HG03565 (cell line): ENCODE data around the gene DLX5.

Source experiments
- ATAC-seq: cut with Tn5 transposase; IDR thresholded peaks from one replicate; pipeline ENCODE4 v1.9.1; 2021; ENCODE audit warnings: mild to moderate bottlenecking, moderate library complexity; ENCODE audit not compliant: unreplicated experiment

The DLX5 gene

DNA sequence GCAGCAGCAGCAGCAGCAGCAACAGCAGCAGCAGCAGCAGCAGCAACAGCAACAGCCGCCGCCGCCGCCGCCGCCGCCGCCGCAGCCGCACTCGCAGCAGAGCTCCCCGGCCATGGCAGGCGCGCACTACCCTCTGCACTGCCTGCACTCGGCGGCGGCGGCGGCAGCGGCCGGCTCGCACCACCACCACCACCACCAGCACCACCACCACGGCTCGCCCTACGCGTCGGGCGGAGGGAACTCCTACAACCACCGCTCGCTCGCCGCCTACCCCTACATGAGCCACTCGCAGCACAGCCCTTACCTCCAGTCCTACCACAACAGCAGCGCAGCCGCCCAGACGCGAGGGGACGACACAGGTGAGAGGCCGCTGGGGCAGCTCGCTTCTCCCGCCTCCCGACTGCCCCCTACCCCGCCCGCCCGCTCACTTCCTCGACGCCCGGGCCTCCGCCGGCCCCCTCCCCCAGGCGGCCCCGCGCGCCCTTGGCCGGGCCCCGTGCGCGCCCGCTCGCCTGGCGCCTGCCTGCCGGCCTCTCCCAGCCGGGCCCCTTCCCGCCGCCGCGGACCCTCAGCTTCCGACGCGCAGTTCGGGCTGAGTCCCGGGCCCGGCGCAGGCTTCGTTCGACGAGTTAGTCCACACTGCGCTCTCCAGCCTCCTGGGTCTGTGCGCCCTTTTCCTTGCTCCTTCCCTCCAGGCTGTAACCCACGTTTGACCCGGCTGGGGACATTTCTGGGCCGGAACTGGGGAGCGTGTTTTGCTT is 18.4 kb downstream of the DLX5 start:
- no peak for ATAC-seq

GRCh38 chr7:97005183-97006054 is 19.2 kb downstream of the DLX5 start, which contains the start of gene DLX6:
Gene DLX6, plus strand, starts transcription at chr7:97005553. Its CDS starts 425 bp downstream, at chr7:97005978.
- no peak for ATAC-seq

DNA sequence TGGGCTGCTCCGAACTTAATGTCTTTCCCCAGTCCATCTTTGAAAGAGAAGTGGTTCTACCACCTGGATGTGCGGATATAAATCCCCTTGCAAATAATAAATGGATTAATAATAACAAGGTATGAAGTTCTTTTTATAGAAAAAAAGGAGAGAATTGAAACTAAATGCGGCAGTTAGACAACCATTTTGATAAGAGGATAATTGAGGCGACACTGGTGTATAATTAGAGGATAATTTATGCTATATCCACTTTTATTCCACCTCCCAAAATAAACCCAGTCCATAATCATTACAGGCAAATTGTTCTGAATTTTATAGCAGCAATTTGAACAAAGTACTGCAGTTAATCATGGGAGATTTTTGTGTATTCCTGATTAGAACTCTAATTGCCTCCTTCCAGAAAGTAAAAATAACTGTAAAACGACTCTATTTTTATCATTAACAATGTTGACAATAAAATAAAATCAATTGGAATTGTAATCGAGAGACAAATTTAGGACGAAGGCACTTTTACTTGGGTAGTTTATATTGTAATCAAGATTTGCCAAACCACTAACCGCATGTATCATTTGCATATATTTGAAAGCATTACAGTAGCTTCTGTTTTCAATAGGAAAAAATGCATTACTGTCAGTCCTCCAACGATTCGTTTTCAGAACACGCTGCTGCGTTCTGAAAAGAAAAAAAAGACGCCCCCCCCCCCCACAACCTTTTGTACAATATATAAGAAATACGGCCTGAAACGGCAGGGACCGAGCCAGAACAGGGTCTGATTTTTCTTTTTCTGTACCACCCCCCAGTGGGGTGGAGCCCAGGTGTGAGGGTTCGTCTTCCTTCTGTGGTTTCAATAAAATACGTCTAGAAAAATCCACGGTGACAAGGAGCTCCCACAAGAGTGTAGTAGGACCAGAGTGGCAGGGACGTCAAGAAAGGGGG is 20.1 kb downstream of the DLX5 start:
- ATAC-seq: no peak

GRCh38 chr7:97003262-97004246 is 21.1 kb downstream of the DLX5 start:
- no peak for ATAC-seq

- ATAC-seq: no peak
These were observed 21.9 kb downstream of the DLX5 start for GRCh38 chr7:97002555-97003261.

DNA sequence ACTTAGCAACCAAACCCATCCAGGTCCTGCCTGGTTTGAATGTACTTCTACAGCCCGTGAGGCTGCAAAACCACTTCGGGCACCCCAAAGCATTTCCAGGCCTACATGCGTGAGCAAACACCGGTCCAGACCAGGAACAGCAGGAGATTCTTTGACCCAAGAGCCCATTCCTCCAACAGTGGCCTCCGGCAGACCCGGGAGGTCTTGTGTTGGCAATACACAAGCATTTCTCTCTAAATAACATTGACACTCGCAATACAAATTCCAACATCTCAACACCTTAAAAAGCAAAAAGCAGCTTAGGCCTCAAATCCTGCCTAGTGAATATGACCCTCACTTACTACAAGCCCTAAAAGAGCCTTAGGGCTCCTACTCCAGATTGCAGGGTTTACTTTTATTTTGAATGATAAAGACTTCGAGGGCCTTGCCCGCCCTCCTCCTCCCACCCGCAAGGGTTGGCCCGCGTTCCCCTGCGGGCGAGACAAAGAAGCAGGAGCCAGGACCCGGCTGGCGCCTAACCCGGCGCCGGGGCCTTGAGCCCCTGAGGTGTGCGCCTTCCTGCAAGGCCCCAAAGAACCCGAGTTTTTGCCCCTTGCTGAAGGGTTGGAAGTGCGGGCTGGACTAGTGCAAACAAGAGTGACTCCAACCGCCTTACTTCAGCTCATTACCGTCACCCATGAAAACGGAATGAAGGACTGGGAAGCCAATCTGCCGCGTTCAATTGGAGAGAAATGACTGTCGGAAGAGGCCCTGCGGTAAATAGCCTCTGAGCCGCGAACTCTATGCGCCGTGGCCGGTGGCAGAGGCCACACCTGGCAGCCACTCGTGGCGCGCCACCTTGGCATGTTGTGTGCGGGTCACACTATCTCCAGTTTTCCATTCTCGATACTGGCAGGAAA is 22.7 kb downstream of the DLX5 start:
- ATAC-seq: no peak

GRCh38 chr7:97001221-97001620 is 23.4 kb downstream of the DLX5 start:
- ATAC-seq: no peak

GRCh38 chr7:96998744-96999143 is 25.9 kb downstream of the DLX5 start:
- no peak for ATAC-seq

DNA sequence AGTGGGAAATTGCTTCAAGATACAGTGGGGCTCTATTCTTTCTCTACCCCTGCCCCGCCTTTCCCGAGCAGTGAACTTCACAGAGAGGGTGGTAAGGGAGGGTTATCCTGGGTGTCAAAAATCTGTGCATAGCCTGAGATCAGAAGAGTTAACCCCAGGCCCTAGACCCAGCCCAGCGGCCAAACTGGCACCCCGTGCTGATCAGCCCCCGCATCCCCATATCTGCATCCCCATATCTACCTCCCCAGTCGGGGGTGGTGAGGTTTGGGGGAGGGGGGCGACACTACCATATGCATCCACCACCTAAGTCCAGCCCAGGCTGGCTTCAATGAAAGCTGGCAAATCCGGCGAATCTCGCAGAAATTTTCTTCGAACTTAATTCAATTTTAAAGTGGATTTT is 26.3 kb downstream of the DLX5 start:
- no peak for ATAC-seq

- ATAC-seq: no peak
These were observed 27.1 kb downstream of the DLX5 start for GRCh38 chr7:96997512-96998032.

- no peak for ATAC-seq
These were observed 27.6 kb downstream of the DLX5 start for GRCh38 chr7:96996958-96997511.

- ATAC-seq: no peak
These were observed 28.3 kb downstream of the DLX5 start for GRCh38 chr7:96996111-96996957.

DNA sequence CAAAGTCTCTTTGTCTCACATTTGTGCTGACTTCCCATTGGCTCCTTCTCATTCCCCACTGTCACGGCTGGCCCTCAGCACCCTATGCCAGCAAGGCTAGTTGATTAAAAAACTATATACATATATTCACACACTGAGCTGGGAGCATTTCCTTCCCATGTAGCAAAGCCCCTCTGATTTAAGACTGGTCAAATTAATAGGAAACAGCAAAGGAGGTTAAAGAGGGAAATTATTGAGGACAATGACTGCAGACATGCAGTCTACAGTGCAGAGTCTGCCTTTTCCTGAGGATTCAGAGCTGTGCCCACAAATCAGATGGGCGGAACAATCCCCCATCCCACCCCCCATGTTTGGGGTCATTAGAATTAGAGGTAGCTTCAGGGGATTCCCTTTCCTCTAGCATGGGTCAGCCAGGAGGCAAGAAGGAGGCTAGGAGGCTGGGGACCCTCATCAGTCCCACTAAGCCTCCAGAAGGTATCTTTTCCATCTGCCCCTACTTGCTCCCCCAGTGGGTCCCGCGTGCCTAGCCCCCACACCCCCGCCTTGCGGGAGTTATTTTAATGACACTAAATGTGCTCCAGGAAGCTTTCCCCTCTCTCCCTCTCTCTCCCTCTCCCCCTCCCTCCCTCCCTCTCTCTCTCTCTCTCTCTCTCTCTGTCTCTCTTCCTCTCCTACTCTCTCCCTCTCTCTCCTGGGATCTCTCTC is 29.1 kb downstream of the DLX5 start:
- ATAC-seq: no peak

- ATAC-seq: no peak
These were observed 30.7 kb downstream of the DLX5 start for GRCh38 chr7:96993980-96994379.

GRCh38 chr7:96993094-96993865 is 31.4 kb downstream of the DLX5 start:
- ATAC-seq: no peak
